ENCODE measurements around the gene SHFL. TPM values are rescaled to one million over a fixed set of nuclear protein-coding genes. Genes with fewer than 3 reads are reported as not detected.

The SHFL gene
- polyA plus RNA-seq, 1 of the 3 experiments (the other 2 are of a cell fraction) = 36.6 TPM

GRCh38 chr19:10122045-10122444, 35.9 kb downstream of the SHFL start:
- Histone ChIP-seq H3F3A (replicated peaks; ENCODE audit: insufficient read depth) (peaks cover 33% of the 10 kb centered on the region), H3K9me3 (no peaks in the 10 kb centered on the region), H3K9me2 (no peaks in the 10 kb centered on the region), H3K79me2 (ENCODE audit: insufficient read depth) (peaks cover 25% of the 10 kb centered on the region), H3K4me2 (no peak overlapping the region), H2AFZ (ENCODE audit: low read depth) (no peak overlapping the region), H3K36me3 (replicated peaks in 1 of 2; ENCODE audit: control insufficient read depth in 1 of 2, insufficient read depth in 2 of 2, low read length in 1 of 2) (peaks cover 14 to 15% of the 10 kb centered on the region in 2 experiments), H3K27me3 (ENCODE audit: insufficient read depth) (no peaks in the 10 kb centered on the region), H3K9ac (no peak overlapping the region), H4K20me1 (ENCODE audit: insufficient read depth) (0 out of 2 replicates have a peak, but pooled peaks cover 3% of the 10 kb centered on the region), H3K4me3 (ENCODE audit: low read depth in 2 of 2, low read length in 1 of 2) (no peak overlapping the region), H3K4me1 (ENCODE audit: control insufficient read depth in 1 of 2, insufficient read depth in 2 of 2, low read depth in 1 of 2, low read length in 1 of 2) (peaks cover 3 to 12% of the 10 kb centered on the region in 2 experiments; a peak in 1 of 4 replicates), H3K27ac (ENCODE audit: low read depth in 2 of 2, low read length in 1 of 2) (peak overlapping the region in 1 of 2 experiments; percentile 76; a peak in 2 of 4 replicates)
- CTCF ChIA-PET = interaction anchor here (1.4 to 2.8 kb wide), 2 partner anchors 17 to 128 kb away, joined by 5 to 11 read pairs; no protein-coding TSS in a partner anchor
- POLR2A ChIA-PET = interaction anchor here (0.5 to 2.9 kb wide), 3 partner anchors 9 to 1815 kb away, joined by 3 to 21 read pairs (median 4); no protein-coding TSS in a partner anchor
- no peak for DNase-seq
- TF ChIP-seq TEAD4 (IDR thresholded peaks at IDR 0.05; ENCODE audit: borderline replicate concordance, insufficient read depth) = no peak
- no peak for TF ChIP-seq MEF2A (IDR thresholded peaks at IDR 0.05; ENCODE audit: borderline replicate concordance, low read depth)
- TF ChIP-seq SIN3A (IDR thresholded peaks at IDR 0.05; ENCODE audit: borderline replicate concordance, low read depth, low read length) = no peak
- no peak for TF ChIP-seq NRF1 (IDR thresholded peaks at IDR 0.05; ENCODE audit: low read depth, low read length)
- TF ChIP-seq MAX (IDR thresholded peaks at IDR 0.05; ENCODE audit: low read depth) = no peak
- TF ChIP-seq, protein P1, sequence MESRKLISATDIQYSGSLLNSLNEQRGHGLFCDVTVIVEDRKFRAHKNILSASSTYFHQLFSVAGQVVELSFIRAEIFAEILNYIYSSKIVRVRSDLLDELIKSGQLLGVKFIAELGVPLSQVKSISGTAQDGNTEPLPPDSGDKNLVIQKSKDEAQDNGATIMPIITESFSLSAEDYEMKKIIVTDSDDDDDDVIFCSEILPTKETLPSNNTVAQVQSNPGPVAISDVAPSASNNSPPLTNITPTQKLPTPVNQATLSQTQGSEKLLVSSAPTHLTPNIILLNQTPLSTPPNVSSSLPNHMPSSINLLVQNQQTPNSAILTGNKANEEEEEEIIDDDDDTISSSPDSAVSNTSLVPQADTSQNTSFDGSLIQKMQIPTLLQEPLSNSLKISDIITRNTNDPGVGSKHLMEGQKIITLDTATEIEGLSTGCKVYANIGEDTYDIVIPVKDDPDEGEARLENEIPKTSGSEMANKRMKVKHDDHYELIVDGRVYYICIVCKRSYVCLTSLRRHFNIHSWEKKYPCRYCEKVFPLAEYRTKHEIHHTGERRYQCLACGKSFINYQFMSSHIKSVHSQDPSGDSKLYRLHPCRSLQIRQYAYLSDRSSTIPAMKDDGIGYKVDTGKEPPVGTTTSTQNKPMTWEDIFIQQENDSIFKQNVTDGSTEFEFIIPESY (IDR thresholded peaks at IDR 0.05; ENCODE audit: borderline replicate concordance, low read depth) = no peak
- TF ChIP-seq, protein P2, sequence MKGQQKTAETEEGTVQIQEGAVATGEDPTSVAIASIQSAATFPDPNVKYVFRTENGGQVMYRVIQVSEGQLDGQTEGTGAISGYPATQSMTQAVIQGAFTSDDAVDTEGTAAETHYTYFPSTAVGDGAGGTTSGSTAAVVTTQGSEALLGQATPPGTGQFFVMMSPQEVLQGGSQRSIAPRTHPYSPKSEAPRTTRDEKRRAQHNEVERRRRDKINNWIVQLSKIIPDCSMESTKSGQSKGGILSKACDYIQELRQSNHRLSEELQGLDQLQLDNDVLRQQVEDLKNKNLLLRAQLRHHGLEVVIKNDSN (IDR thresholded peaks at IDR 0.05; ENCODE audit: borderline replicate concordance, low read depth) = no peak
- TF ChIP-seq FOXJ3 (CRISPR knock-in tag; IDR thresholded peaks at IDR 0.05) = no peak
- TF ChIP-seq RFX5 (IDR thresholded peaks at IDR 0.05; ENCODE audit: low read length) = no peak
- TF ChIP-seq YY1 (IDR thresholded peaks at IDR 0.05; ENCODE audit: low read depth) = no peak
- no peak for TF ChIP-seq ELF1 (IDR thresholded peaks at IDR 0.05)
- no peak for TF ChIP-seq GABPA (IDR thresholded peaks at IDR 0.05; ENCODE audit: low read depth)
- 71% methylated on average over 6 of the region's 6 CpGs for whole genome bisulfite sequencing (ENCODE audit: low lambda C conversion rate)

DNA sequence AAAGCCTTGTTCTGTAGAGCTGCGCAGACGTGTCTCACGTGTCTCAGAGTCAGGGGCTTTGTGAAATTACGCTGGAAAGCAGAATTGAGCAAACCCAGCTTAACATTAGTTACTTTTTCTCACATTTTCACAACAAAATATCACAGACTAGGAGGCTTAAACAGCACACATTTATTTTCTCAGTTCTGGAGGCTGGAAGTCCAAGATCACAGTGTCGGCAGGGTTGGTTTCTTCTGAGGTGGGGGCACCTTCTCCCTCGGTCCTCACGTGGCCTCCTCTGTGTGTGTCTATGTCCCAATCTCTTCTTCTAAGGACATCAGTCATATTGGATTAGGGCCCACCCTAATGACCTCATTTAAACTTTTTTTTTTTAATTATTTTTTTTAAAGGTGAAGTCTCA, 38.3 kb downstream of the SHFL start:
- Histone ChIP-seq H3K4me2 (no peak overlapping the region), H3K4me3 (ENCODE audit: low read depth in 2 of 2, low read length in 1 of 2) (no peak overlapping the region), H3K27me3 (ENCODE audit: insufficient read depth) (no peaks in the 10 kb centered on the region), H2AFZ (ENCODE audit: low read depth) (no peak overlapping the region), H3K36me3 (replicated peaks in 1 of 2; ENCODE audit: control insufficient read depth in 1 of 2, insufficient read depth in 2 of 2, low read length in 1 of 2) (peaks cover 0 to 3% of the 10 kb centered on the region in 2 experiments), H4K20me1 (ENCODE audit: insufficient read depth) (no peaks in the 10 kb centered on the region), H3K9me3 (no peaks in the 10 kb centered on the region), H3K9ac (no peak overlapping the region), H3K79me2 (ENCODE audit: insufficient read depth) (peaks cover 3% of the 10 kb centered on the region), H3K9me2 (no peaks in the 10 kb centered on the region), H3K27ac (ENCODE audit: low read depth in 2 of 2, low read length in 1 of 2) (no peak overlapping the region), H3K4me1 (ENCODE audit: control insufficient read depth in 1 of 2, insufficient read depth in 2 of 2, low read depth in 1 of 2, low read length in 1 of 2) (0 out of 4 replicates have a peak, but pooled peaks cover 0 to 3% of the 10 kb centered on the region in 2 experiments), H3F3A (replicated peaks; ENCODE audit: insufficient read depth) (peaks cover 39% of the 10 kb centered on the region)
- WGBS (ENCODE audit: low lambda C conversion rate) = 97% methylated on average over 7 of the region's 7 CpGs
- ChIA-PET CTCF (interaction anchor here (0.6 to 2.7 kb wide), 5 partner anchors 8 to 126 kb away, joined by 3 to 6 read pairs (median 4); no protein-coding TSS in a partner anchor), POLR2A (no interaction called here)
- no peak for DNase-seq
- TF ChIP-seq, protein P3, sequence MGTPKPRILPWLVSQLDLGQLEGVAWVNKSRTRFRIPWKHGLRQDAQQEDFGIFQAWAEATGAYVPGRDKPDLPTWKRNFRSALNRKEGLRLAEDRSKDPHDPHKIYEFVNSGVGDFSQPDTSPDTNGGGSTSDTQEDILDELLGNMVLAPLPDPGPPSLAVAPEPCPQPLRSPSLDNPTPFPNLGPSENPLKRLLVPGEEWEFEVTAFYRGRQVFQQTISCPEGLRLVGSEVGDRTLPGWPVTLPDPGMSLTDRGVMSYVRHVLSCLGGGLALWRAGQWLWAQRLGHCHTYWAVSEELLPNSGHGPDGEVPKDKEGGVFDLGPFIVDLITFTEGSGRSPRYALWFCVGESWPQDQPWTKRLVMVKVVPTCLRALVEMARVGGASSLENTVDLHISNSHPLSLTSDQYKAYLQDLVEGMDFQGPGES (IDR thresholded peaks at IDR 0.05; ENCODE audit: low read depth, low read length) = no peak
- TF ChIP-seq GABPA (IDR thresholded peaks at IDR 0.05; ENCODE audit: low read depth) (no peak), NRF1 (IDR thresholded peaks at IDR 0.05; ENCODE audit: low read depth, low read length) (no peak), EZH2phosphoT487 (IDR thresholded peaks at IDR 0.05; ENCODE audit: borderline replicate concordance, low read depth) (no peak), JUND (IDR thresholded peaks at IDR 0.05) (no peak), TAF1 (IDR thresholded peaks at IDR 0.05; ENCODE audit: borderline replicate concordance, low read depth, low read length) (no peak), MAX (IDR thresholded peaks at IDR 0.05; ENCODE audit: low read depth) (no peak), SIN3A (IDR thresholded peaks at IDR 0.05; ENCODE audit: borderline replicate concordance, low read depth, low read length) (no peak), RAD21 (IDR thresholded peaks at IDR 0.05; ENCODE audit: low read length) (no peak), GATA2 (CRISPR knock-in tag; IDR thresholded peaks at IDR 0.05) (no peak)
- TF ChIP-seq, protein P4, sequence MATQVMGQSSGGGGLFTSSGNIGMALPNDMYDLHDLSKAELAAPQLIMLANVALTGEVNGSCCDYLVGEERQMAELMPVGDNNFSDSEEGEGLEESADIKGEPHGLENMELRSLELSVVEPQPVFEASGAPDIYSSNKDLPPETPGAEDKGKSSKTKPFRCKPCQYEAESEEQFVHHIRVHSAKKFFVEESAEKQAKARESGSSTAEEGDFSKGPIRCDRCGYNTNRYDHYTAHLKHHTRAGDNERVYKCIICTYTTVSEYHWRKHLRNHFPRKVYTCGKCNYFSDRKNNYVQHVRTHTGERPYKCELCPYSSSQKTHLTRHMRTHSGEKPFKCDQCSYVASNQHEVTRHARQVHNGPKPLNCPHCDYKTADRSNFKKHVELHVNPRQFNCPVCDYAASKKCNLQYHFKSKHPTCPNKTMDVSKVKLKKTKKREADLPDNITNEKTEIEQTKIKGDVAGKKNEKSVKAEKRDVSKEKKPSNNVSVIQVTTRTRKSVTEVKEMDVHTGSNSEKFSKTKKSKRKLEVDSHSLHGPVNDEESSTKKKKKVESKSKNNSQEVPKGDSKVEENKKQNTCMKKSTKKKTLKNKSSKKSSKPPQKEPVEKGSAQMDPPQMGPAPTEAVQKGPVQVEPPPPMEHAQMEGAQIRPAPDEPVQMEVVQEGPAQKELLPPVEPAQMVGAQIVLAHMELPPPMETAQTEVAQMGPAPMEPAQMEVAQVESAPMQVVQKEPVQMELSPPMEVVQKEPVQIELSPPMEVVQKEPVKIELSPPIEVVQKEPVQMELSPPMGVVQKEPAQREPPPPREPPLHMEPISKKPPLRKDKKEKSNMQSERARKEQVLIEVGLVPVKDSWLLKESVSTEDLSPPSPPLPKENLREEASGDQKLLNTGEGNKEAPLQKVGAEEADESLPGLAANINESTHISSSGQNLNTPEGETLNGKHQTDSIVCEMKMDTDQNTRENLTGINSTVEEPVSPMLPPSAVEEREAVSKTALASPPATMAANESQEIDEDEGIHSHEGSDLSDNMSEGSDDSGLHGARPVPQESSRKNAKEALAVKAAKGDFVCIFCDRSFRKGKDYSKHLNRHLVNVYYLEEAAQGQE (IDR thresholded peaks at IDR 0.05; ENCODE audit: low read depth, low read length) = no peak
